HepG2 (cell line): ENCODE measurements around the gene NCAPG. TPM values are rescaled to one million over a fixed set of nuclear protein-coding genes. Genes with fewer than 3 reads are reported as not detected.
A peak's percentile ranks its signal among the peaks of the same experiment; 100 is the strongest.

Source experiments
- ESRRA ChIP-seq: sonication (generic); formaldehyde crosslinking; IDR thresholded peaks from 2 replicates; pipeline ENCODE4 v1.5.1; 2020; ENCODE audit warnings: mild to moderate bottlenecking, low read depth, missing genetic modification reagents
- GATAD1 ChIP-seq: IDR thresholded peaks from 2 replicates; pipeline ENCODE4 v1.6.1; 2016; ENCODE audit warnings: missing genetic modification reagents, missing compliant biosample characterization
- GTF3A ChIP-seq: sonication (generic); formaldehyde crosslinking; conservative IDR thresholded peaks from 2 replicates; pipeline ENCODE4 v1.4.0; 2020; ENCODE audit warnings: mild to moderate bottlenecking, missing genetic modification reagents
- HIC2 ChIP-seq: sonication (generic); formaldehyde crosslinking; IDR thresholded peaks from 2 replicates; pipeline ENCODE4 v1.9.0; 2022; ENCODE audit warnings: low read depth, missing genetic modification reagents
- HNF4G ChIP-seq, 2 experiments: sonication (generic) in 1 of 2; formaldehyde crosslinking in 1 of 2; IDR thresholded peaks; 2 replicates each; pipeline versions ENCODE4 v1.4.0 to v1.6.1; 2011 to 2020; ENCODE audit warnings: borderline replicate concordance in 2 of 2, low read depth in 2 of 2, mild to moderate bottlenecking in 2 of 2, low read length in 1 of 2, missing genetic modification reagents in 1 of 2, moderate library complexity in 1 of 2
- KLF13 ChIP-seq: sonication (generic); formaldehyde crosslinking; IDR thresholded peaks from 2 replicates; pipeline ENCODE4 v1.4.0; 2020; ENCODE audit warnings: mild to moderate bottlenecking, missing genetic modification reagents
- NFATC3 ChIP-seq: sonication (generic); formaldehyde crosslinking; IDR thresholded peaks from 2 replicates; pipeline ENCODE4 v1.5.1; 2020; ENCODE audit warnings: mild to moderate bottlenecking, missing genetic modification reagents
- NFIB ChIP-seq: sonication (generic); formaldehyde crosslinking; IDR thresholded peaks from 2 replicates; pipeline ENCODE4 v1.9.0; 2021; ENCODE audit warnings: missing genetic modification reagents, mild to moderate bottlenecking, borderline replicate concordance
- NKX3-1 ChIP-seq: sonication (generic); formaldehyde crosslinking; IDR thresholded peaks from 2 replicates; pipeline ENCODE4 v1.5.0; 2020; ENCODE audit warnings: missing genetic modification reagents
- PHF21A ChIP-seq: sonication (generic); formaldehyde crosslinking; IDR thresholded peaks from 2 replicates; pipeline ENCODE4 v1.5.0; 2020; ENCODE audit warnings: mild to moderate bottlenecking, missing genetic modification reagents
- PLRG1 ChIP-seq: fragments of 450-650 bp; conservative IDR thresholded peaks from 2 replicates; pipeline ENCODE4 v1.6.1; 2016
- SALL2 ChIP-seq: sonication (generic); formaldehyde crosslinking; IDR thresholded peaks from 2 replicates; pipeline ENCODE4 v1.8.1; 2023; ENCODE audit warnings: mild to moderate bottlenecking, missing genetic modification reagents, inconsistent platforms
- SATB2 ChIP-seq: sonication (generic); formaldehyde crosslinking; IDR thresholded peaks from 2 replicates; pipeline ENCODE4 v1.5.0; 2020; ENCODE audit warnings: missing genetic modification reagents
- SP140L ChIP-seq: sonication (generic); formaldehyde crosslinking; IDR thresholded peaks from 2 replicates; pipeline ENCODE4 v1.4.0; 2020; ENCODE audit warnings: missing genetic modification reagents, borderline replicate concordance
- TBX3 ChIP-seq: fragments of 450-650 bp; IDR thresholded peaks from 2 replicates; pipeline ENCODE4 v1.6.1; 2017; ENCODE audit warnings: antibody characterized with exemption, mild to moderate bottlenecking, inconsistent platforms, borderline replicate concordance
- TEAD3 ChIP-seq: optimal IDR thresholded peaks from 2 replicates; pipeline ENCODE3; 2016; ENCODE audit warnings: borderline replicate concordance
- ZNF143 ChIP-seq: sonication (generic); formaldehyde crosslinking; IDR thresholded peaks from 2 replicates; pipeline ENCODE4 v1.4.0; 2020; ENCODE audit warnings: missing genetic modification reagents
- ZNF232 ChIP-seq: sonication (generic); formaldehyde crosslinking; IDR thresholded peaks from 2 replicates; pipeline ENCODE4 v1.4.0; 2020; ENCODE audit warnings: missing genetic modification reagents, borderline replicate concordance
- ZNF264 ChIP-seq: sonication (generic); formaldehyde crosslinking; IDR thresholded peaks from 2 replicates; pipeline ENCODE4 v1.4.0; 2020; ENCODE audit warnings: missing genetic modification reagents
- ZNF562 ChIP-seq: sonication (generic); formaldehyde crosslinking; IDR thresholded peaks from 2 replicates; pipeline ENCODE4 v1.8.0; 2022; ENCODE audit warnings: missing genetic modification reagents, borderline replicate concordance
- polyA plus RNA-seq, 8 experiments: library from polyadenylated mRNA; depleted of rRNA in 3 of 8; stranded (reverse) in 7 of 8; unstranded in 1 of 8; fragments of >200 nt; fragmentation: Illumina TruSeq in 4 of 8; extraction: Trizol in 4 of 8; gene quantifications; 2 replicates each; pipeline versions ENCODE4 v1.2.1 to v1.2.3, GENCODE V29; 2011 to 2016; ENCODE audit warnings: low read depth in 4 of 8, missing spikeins in 1 of 8, mixed read lengths in 1 of 8; ENCODE audit not compliant: insufficient read depth in 1 of 8
- total RNA-seq, 5 experiments: library from RNA; depleted of rRNA; stranded (reverse); fragments of >200 nt; fragmentation: Illumina TruSeq; extraction: Trizol; gene quantifications; 2 replicates each; pipeline ENCODE4 v1.2.3, GENCODE V29; 2016; ENCODE audit warnings: low read depth in 1 of 5
- TF ChIP-seq, protein P1 (sequence below), 2 experiments: sonication (generic) in 1 of 2; formaldehyde crosslinking in 1 of 2; IDR thresholded peaks; 2 replicates each; pipeline versions ENCODE4 v1.5.1 to v1.6.1; 2011 to 2020; ENCODE audit warnings: borderline replicate concordance in 1 of 2, low read depth in 1 of 2, low read length in 1 of 2, mild to moderate bottlenecking in 1 of 2, missing genetic modification reagents in 1 of 2, moderate library complexity in 1 of 2
- TF ChIP-seq, protein P2 (sequence below): sonication (generic); formaldehyde crosslinking; IDR thresholded peaks from 2 replicates; pipeline ENCODE4 v1.4.0; 2020; ENCODE audit warnings: missing genetic modification reagents, borderline replicate concordance
- TF ChIP-seq, protein P3 (sequence below): sonication (generic); formaldehyde crosslinking; IDR thresholded peaks from 2 replicates; pipeline ENCODE4 v1.8.0; 2022; ENCODE audit warnings: mild to moderate bottlenecking, missing genetic modification reagents, moderate library complexity

Gene NCAPG
- total and polyA plus RNA-seq, 2 of the 13 experiments (the other 11 are each of a cell fraction or from before 2014, with no cell fraction given) = 14.8 to 61.9 TPM

- TF ChIP-seq, protein P1, sequence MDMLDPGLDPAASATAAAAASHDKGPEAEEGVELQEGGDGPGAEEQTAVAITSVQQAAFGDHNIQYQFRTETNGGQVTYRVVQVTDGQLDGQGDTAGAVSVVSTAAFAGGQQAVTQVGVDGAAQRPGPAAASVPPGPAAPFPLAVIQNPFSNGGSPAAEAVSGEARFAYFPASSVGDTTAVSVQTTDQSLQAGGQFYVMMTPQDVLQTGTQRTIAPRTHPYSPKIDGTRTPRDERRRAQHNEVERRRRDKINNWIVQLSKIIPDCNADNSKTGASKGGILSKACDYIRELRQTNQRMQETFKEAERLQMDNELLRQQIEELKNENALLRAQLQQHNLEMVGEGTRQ (IDR thresholded peaks at IDR 0.05; ENCODE audit: low read depth, low read length) = no peak
- TF ChIP-seq, protein P1 (CRISPR knock-in tag; IDR thresholded peaks at IDR 0.05; ENCODE audit: borderline replicate concordance) = peak; percentile 43; the same call in 1 of the 2 replicates
- no peak; the same call in 1 of the 2 replicates for TF ChIP-seq SP140L (CRISPR knock-in tag)
- peak; percentile 89 for TF ChIP-seq SALL2 (CRISPR knock-in tag)
- peak; percentile 37 for TF ChIP-seq TEAD3 (CRISPR knock-in tag)
- no peak for TF ChIP-seq HIC2 (CRISPR knock-in tag)
- peak; percentile 50; the same call in 1 of the 2 replicates for TF ChIP-seq KLF13
- TF ChIP-seq PLRG1 = no peak
- TF ChIP-seq GATAD1 (CRISPR knock-in tag) = peak; percentile 85
- peak; percentile 66; the same call in 1 of the 2 replicates for TF ChIP-seq ZNF232 (CRISPR knock-in tag)
- peak; percentile 60; the same call in 1 of the 2 replicates for TF ChIP-seq ZNF143 (CRISPR knock-in tag)
- no peak; the same call in 1 of the 2 replicates for TF ChIP-seq PHF21A
- peak; percentile 90 for TF ChIP-seq NFATC3 (CRISPR knock-in tag)
- 0 out of 2 replicates have a peak, but pooled peaks have one; percentile 37 for TF ChIP-seq GTF3A (CRISPR knock-in tag)
- TF ChIP-seq, protein P2, sequence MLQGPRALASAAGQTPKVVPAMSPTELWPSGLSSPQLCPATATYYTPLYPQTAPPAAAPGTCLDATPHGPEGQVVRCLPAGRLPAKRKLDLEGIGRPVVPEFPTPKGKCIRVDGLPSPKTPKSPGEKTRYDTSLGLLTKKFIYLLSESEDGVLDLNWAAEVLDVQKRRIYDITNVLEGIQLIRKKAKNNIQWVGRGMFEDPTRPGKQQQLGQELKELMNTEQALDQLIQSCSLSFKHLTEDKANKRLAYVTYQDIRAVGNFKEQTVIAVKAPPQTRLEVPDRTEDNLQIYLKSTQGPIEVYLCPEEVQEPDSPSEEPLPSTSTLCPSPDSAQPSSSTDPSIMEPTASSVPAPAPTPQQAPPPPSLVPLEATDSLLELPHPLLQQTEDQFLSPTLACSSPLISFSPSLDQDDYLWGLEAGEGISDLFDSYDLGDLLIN (CRISPR knock-in tag) = peak; percentile 93; the same call in 1 of the 2 replicates
- no peak for TF ChIP-seq NFIB (CRISPR knock-in tag)
- TF ChIP-seq ZNF264 (CRISPR knock-in tag) = peak; percentile 71; the same call in 1 of the 2 replicates
- peak; percentile 91; the same call in 1 of the 2 replicates for TF ChIP-seq SATB2 (CRISPR knock-in tag)
- no peak for TF ChIP-seq HNF4G (IDR thresholded peaks at IDR 0.05; ENCODE audit: borderline replicate concordance, low read depth, low read length)
- TF ChIP-seq HNF4G (CRISPR knock-in tag; IDR thresholded peaks at IDR 0.05; ENCODE audit: borderline replicate concordance, low read depth) = no peak
- TF ChIP-seq, protein P3, sequence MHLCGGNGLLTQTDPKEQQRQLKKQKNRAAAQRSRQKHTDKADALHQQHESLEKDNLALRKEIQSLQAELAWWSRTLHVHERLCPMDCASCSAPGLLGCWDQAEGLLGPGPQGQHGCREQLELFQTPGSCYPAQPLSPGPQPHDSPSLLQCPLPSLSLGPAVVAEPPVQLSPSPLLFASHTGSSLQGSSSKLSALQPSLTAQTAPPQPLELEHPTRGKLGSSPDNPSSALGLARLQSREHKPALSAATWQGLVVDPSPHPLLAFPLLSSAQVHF (CRISPR knock-in tag) = peak; percentile 97
- TF ChIP-seq ZNF562 (CRISPR knock-in tag) = peak; percentile 79; the same call in 1 of the 2 replicates
- peak; percentile 68; the same call in 1 of the 2 replicates for TF ChIP-seq ESRRA (CRISPR knock-in tag)
- peak; percentile 28; the same call in 1 of the 2 replicates for TF ChIP-seq TBX3
- peak; percentile 30; the same call in 1 of the 2 replicates for TF ChIP-seq NKX3-1 (CRISPR knock-in tag)
Measured at GRCh38 chr4:17810260-17811077, at the start of gene NCAPG, which contains the start of gene DCAF16 (continued).
